Measurements from ENCODE around the gene SPTBN1.

DNA sequence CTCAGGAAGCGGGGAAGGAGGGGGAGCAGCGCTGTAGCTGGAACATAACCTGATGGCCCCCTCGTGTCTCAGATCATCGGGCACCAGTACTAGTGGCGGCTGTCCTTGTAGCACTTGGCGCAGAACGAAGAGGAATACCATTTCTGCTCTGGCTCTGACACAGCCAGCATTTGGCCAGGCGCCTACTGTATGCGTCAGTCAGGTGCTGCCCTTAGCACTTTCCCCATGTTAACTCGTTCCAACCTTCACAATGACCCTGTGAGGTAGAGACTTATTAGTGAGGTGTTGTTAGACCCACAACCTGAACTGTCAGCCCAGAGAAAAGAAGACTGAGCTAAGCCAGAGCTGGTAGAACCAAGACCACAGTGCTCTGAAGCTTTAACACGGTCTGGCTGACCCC, 219.6 kb downstream of the SPTBN1 start:
- TF ChIP-seq ZNF274 (IDR thresholded peaks at IDR 0.05; ENCODE audit: low read depth, low read length): no peak
- no peak for TF ChIP-seq YY1 (IDR thresholded peaks at IDR 0.05; ENCODE audit: insufficient read depth, insufficient read length)
